Mesothelial cell of epicardium (in vitro differentiated cells): ENCODE data around the gene ABCG1. TPM values are rescaled to one million over a fixed set of nuclear protein-coding genes. Genes with fewer than 3 reads are reported as not detected.

Source experiments
- DNase-seq, 2 experiments: peaks; one replicate each; pipeline ENCODE4 v3.0.0; 2021; ENCODE audit warnings: low spot score in 2 of 2; ENCODE audit not compliant: unreplicated experiment in 2 of 2
- H3K27ac Mint-ChIP-seq: 2 replicates; pipeline ENCODE4 v1.8.0; 2021; ENCODE audit warnings: mixed read lengths
- H3K27me3 Mint-ChIP-seq: 2 replicates; pipeline ENCODE4 v1.8.0; 2021; ENCODE audit warnings: low read depth, mixed read lengths
- H3K36me3 Mint-ChIP-seq: 2 replicates; pipeline ENCODE4 v1.8.0; 2021; ENCODE audit warnings: mixed read lengths
- H3K4me1 Mint-ChIP-seq: 2 replicates; pipeline ENCODE4 v1.8.0; 2021; ENCODE audit warnings: mixed read lengths
- H3K4me3 Mint-ChIP-seq: 2 replicates; pipeline ENCODE4 v1.8.0; 2021; ENCODE audit warnings: mild to moderate bottlenecking, moderate library complexity, mixed read lengths
- H3K9me3 Mint-ChIP-seq: 2 replicates; pipeline ENCODE4 v1.8.0; 2021; ENCODE audit warnings: mixed read lengths
- CTCF ChIP-seq: fragments of 200-600 bp; sonication (generic); IDR thresholded peaks from one replicate; pipeline ENCODE4 v1.5.0; 2021; ENCODE audit warnings: antibody characterized with exemption; ENCODE audit not compliant: unreplicated experiment
- total RNA-seq: library from RNA; stranded (reverse); gene quantifications from 3 replicates; pipeline ENCODE4 v1.2.1, GENCODE V29; 2021

The ABCG1 gene
- total RNA-seq, 1 donor from 2014 or later, result 4.4 TPM

DNA sequence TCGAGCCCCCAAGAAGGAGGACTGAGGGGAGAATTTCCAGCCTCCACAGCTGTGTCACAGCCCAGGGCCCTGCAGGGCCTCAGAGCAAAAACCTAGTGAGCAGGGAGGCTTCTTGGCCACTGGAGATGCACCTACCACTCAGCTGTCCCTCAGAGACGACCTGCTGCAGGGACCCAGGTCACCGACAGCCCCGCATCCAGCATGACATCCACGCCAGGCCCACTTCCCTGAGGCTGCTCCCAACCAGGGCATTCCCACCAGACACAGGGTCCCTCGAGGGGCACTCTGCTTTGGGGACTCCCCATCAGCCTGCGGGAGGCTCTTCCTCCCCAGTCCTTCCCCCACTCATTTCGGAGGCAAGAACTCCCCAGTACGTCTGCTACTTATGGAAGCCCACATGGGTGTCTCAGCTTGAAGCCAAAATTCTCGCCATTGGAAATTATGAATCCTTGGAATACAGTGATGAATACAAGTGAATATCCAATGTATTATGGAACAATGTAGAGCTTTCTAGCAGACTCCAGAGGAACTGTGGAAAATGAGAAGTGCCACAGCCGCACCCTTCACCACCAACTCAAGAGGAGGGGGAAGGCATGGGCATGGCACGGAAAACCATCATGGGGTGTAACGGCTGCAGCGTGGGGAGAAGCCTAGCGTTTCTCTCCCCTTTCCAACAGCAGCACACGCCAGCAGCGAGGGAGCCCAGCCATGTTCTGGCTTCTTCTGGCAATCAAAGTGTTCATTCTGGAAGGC, 89.4 kb downstream of the ABCG1 start:
- no peak for TF ChIP-seq CTCF
- Mint-ChIP-seq H3K27me3 (peaks cover 56% of the 10 kb centered on the region), H3K4me1 (no peaks in the 10 kb centered on the region), H3K9me3 (no peaks in the 10 kb centered on the region), H3K36me3 (no peaks in the 10 kb centered on the region), H3K27ac (no peak overlapping the region), H3K4me3 (no peak overlapping the region)
- no peak for DNase-seq

DNA sequence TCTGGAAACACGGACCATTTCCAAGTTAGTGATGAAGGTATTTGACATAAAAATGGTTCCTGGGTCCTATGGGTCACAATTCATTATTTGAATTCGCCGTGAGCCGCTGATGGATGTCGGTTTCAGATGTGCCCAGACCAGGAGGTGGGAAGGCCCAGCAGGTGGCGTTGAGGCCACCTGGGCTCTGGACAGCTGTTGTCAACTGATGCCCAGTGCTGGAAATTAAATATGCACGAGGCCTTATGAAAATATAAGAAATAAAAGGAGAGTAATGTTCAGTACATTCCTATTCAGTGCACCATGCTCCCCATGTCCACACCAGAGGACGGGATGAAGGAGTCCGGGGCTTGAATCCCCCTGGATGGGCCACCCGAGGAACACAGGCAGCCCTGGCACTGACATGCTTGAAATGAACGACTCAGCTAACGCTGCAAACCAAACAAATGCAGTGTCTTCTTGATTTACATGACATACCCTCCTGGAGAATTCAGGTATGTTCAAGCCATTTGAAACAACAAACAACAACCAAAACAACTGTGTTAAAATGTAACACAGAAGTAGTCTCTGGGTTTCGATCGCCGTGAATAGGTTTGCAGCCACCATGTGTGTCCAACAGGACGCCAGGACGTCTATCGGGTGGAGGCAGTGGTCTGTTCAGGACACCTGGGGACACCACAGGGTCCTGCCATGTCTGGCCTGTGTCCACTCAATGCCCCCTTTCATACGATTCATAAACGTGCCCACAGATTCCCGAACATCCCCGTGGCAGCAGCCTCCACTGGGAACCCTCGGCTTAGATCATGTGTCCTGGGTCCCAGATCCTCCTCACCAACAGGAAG, 90.2 kb downstream of the ABCG1 start:
- Mint-ChIP-seq H3K9me3 (no peaks in the 10 kb centered on the region), H3K36me3 (no peaks in the 10 kb centered on the region), H3K27ac (no peak overlapping the region), H3K27me3 (peaks cover 64% of the 10 kb centered on the region), H3K4me3 (no peak overlapping the region), H3K4me1 (no peaks in the 10 kb centered on the region)
- no peak for TF ChIP-seq CTCF
- no peak for DNase-seq

DNA sequence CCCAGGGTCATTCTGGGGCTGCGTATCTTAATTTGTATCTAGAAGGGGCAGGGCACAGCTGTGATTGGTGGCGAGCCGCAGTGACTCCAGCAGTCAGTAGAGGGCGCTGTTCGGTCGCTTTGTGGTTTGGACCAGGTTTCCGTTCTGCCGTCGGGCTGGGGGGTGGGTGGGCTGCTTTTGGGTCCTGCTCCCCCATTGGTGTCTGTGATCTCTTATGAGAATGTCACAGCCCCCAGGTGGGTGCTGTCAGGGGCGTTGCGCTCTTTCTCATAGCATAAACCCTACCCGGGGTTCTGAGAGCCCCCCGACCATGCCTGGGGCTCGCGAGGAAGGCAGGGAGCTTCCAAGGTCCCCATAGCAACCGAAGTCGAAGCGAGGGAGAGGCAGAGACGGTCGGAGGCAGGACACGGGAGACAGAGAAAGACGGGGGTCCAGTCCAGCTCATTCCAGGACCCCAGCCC, 90.8 kb downstream of the ABCG1 start:
- H3K27ac Mint-ChIP-seq, result no peak overlapping the region
- no peaks in the 10 kb centered on the region for H3K9me3 Mint-ChIP-seq
- peak in 1 of 2 experiments; percentile 83 for DNase-seq
- no peaks in the 10 kb centered on the region for H3K36me3 Mint-ChIP-seq
- peaks cover 62% of the 10 kb centered on the region for H3K27me3 Mint-ChIP-seq
- no peaks in the 10 kb centered on the region for H3K4me1 Mint-ChIP-seq
- H3K4me3 Mint-ChIP-seq, result peak overlapping the region; percentile 39
- peak; percentile 88 for TF ChIP-seq CTCF

- Mint-ChIP-seq H3K9me3 (no peaks in the 10 kb centered on the region), H3K4me1 (no peaks in the 10 kb centered on the region), H3K27ac (no peak overlapping the region), H3K27me3 (peaks cover 60% of the 10 kb centered on the region), H3K36me3 (no peaks in the 10 kb centered on the region), H3K4me3 (no peak overlapping the region)
- TF ChIP-seq CTCF, result no peak
- no peak for DNase-seq
These were observed 91.6 kb downstream of the ABCG1 start for GRCh38 chr21:42310411-42311001.

DNA sequence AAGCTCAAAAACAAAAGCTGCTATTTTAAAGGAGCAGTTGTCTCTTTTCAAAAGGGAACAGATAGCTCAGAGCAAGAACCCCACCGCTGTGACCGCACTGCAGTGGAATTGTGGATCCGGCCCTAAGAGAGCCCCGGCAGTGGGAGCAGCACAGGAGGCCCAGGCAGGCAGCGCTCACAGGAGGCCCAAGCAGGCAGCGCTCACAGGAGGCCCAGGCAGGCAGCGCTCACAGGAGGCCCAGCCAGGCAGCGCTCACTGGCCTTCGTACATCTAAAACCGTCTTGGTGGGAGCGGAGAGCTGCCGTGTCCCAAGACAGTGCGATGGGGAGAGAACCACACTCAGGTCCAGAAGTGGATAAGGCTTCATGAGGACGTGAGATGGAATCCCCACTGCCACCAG, 92.2 kb downstream of the ABCG1 start:
- Mint-ChIP-seq H3K36me3 (no peaks in the 10 kb centered on the region), H3K27me3 (peaks cover 55% of the 10 kb centered on the region), H3K27ac (no peak overlapping the region), H3K4me3 (no peak overlapping the region), H3K4me1 (no peaks in the 10 kb centered on the region), H3K9me3 (no peaks in the 10 kb centered on the region)
- no peak for DNase-seq
- TF ChIP-seq CTCF, result no peak
